Kasumi-1 (cell line): ENCODE results near the gene PRKG1.

Experiments used
- DNase-seq, 2 experiments: peaks; one replicate each; lab custom pipeline; 2025; lab: John Stamatoyannopoulos, UW

PRKG1 gene

DNA sequence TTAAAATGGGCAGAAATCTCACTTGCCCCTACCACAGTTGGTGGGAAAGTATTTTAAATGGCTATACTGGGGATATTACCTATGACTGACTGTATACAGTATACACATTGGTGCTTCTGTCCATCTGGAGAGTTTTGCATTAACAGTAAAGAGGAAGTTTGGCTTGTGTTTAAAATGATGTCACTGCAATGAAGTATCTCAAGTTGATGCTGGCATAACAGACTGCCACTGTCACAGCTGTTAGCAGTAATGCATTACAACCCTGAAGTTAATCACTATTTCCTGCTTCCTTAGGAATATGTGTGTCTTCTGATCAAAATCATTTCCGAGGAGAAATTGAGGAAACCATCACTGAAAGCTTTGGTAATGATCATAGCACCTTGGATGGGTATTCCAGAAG is 1241.7 kb downstream of the PRKG1 start:
- DNase-seq = no peak

- no peak for DNase-seq
These were observed 1242.2 kb downstream of the PRKG1 start for GRCh38 chr10:52316500-52316899.

DNA sequence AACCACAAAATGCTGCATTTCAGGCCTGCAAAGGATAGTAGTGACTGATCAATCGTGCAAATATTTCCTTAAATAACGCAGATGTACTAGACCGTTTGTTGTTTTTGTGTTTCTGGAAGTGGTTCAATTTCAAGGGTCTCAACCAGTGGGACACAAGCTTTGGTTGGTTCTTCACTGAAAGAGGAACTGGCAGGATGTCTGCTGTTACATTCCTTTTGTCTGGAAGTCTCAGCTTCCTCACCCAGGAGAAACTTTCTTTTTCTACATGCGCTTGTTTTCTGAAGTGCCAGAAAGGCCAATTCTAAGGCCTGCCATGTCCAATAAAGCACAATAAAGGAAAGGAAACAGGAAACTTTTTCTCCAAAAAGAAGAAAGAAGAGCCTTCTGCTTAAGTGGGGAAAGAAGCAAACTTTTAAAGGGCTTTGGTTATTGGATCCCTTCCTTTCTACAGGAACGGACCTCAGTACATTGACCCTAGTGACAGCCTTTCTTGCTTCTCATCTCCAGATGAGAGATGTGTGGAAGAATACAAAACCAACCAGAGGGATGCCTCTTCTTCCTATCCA is 1243.9 kb downstream of the PRKG1 start:
- no peak for DNase-seq

DNA sequence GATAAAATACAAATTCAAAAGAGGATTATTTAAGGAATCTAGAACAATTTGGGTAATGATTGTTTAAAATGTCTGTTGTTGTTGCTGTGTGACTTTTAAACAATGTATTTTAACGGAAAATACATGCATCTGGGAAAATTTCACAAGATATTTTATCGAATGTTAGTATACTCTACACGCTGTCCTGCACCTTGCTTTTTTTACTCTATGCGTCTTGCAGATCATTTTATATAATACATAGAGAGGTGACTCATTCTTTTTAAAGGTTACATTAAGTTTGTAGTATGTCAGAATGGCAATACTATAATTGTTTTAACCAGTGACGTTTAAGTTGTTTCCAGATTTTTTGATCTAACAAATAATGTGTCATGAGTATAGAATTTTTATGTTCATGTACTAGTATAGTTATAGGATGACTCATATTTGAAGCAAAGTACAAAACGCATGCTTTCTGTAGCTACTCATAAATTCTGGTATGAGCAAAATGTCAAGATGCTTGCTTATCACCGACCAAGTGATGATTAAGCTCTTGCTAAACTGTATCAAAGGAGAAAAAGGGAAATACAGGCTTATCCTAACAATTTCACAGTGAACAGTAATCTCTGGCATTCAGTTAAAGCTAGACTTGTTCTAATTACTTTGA is 1244.7 kb downstream of the PRKG1 start:
- no peak for DNase-seq

DNA sequence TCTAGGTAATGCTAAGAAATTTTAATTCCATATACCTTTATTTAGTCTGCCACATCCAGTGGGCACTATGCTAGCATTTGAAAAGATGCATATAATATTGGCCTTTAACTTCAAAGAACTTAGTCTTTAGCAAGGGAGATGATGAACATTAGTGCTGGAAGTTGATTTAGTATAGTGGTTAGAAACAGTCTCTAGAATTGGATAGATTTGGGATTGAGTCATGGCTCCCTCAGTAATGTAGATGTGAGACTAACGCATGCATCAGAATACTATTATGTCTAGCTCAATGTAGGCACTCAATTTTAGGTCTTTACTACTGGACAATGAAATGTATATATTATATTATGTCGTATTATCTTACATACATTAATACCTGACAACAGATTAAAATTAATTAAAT is 1245.6 kb downstream of the PRKG1 start:
- no peak for DNase-seq

- DNase-seq = no peak
These were observed 1248.0 kb downstream of the PRKG1 start for GRCh38 chr10:52322323-52322722.

GRCh38 chr10:52322936-52323335 is 1248.6 kb downstream of the PRKG1 start:
- DNase-seq = no peak

- DNase-seq = no peak
These were observed 1252.1 kb downstream of the PRKG1 start for GRCh38 chr10:52326382-52326781.

DNA sequence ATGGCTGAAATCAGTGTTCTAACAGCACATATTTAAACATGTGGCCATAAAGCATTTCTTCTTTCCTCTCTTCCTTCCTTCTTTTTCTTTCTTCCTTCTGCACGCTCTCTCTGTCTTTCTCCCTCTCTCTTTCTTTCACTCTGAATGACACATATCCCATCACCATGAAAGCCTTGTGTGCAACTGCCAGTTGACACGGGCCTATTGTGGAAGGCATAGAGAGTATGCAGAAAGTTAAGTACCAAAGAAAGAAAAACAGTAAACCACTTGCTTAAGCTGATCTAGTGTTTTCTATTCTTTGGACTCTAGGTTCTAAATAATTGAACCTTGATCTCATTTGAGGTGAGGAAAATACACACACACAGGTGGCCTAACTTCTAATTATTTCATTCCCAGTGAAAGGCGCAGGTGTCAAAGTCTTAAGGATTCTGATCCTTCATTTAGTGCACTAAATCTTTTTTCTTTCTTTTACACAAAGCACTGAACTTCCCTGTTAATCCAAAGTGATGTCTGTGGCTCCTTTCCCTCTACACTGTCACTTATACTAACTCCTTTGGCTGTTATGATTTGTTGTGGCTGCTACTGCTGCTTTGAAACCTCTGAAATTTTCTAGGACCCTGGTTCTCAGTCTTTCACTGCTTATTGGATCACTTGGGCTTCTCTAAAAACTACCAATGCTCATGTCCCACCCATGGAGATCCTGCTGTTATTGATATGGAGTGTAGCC is 1257.5 kb downstream of the PRKG1 start:
- DNase-seq = no peak

GRCh38 chr10:52332815-52333214 is 1258.5 kb downstream of the PRKG1 start:
- no peak for DNase-seq

- no peak for DNase-seq
These were observed 1260.3 kb downstream of the PRKG1 start for GRCh38 chr10:52334595-52334994.

DNA sequence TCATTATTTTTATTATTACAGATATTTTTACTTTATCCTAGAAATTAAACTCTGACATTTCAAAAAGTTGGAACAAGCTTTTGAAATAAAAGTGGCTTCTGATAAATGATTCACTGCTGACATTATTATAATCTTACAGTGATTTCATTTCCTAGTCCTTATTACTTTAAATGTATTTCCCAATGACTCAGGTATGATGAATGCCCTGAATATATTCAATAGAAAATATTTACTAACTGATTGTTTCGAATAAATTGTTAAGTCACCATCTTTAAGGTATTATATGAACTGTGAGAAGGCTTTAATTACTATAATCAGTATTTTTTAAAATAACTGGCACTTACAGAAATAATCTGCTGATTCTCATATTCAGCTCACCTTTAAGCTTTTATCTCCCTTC is 1261.4 kb downstream of the PRKG1 start:
- DNase-seq = no peak

GRCh38 chr10:52337225-52337624 is 1262.9 kb downstream of the PRKG1 start:
- DNase-seq = no peak

GRCh38 chr10:52343439-52343838 is 1269.2 kb downstream of the PRKG1 start:
- DNase-seq = no peak

GRCh38 chr10:52346394-52347326 is 1272.4 kb downstream of the PRKG1 start:
- DNase-seq = no peak

DNA sequence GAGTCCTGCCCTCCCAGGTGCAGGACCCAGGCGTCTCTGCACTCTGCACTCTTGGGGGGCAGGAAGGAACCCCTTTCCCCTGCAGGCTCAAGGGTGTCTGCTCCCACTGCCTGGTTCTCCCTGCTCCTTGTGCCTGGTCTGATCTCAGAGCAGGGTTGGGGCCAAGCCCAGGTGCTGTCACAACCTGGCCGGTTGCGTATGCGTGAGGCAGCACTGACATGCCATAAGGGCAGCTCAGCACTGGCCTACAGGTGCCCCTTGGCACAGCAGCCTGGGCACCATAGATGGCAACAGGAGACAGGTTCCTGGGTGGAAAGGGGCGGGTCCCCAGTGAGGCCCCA is 1273.0 kb downstream of the PRKG1 start:
- DNase-seq = no peak
